NCI-H748 (cell line): Measurements from ENCODE around the gene EPHA2.
"Not testable (repeated sequence)": the region's sequence is repeated elsewhere in the genome, so short reads cannot be mapped to it uniquely, and the experiment has no call there.

Experiments used
- DNase-seq: peaks from one replicate; lab custom pipeline; 2025; ENCODE audit not compliant: unreplicated experiment; lab: John Stamatoyannopoulos, UW

Gene EPHA2

GRCh38 chr1:16168622-16169360, 12.9 kb upstream of the EPHA2 start:
- DNase-seq, result no peak

DNA sequence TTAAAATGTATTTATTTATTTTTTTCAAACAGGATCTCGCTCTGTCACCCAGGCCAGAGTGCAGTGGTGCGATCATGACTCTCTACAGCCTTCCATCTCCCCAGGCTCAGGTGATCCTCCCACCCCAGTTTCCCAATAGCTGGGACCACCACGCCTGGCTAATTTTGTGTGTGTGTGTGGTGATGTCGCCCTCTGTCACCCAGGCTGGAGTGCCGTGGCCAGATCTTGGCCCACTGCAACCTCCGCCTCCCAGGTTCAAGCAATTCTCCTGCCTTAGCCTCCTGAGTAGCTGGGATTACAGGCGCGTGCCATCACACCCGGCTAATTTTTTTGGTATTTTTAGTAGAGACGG, 12.3 kb upstream of the EPHA2 start:
- DNase-seq, result not testable (repeated sequence)

DNA sequence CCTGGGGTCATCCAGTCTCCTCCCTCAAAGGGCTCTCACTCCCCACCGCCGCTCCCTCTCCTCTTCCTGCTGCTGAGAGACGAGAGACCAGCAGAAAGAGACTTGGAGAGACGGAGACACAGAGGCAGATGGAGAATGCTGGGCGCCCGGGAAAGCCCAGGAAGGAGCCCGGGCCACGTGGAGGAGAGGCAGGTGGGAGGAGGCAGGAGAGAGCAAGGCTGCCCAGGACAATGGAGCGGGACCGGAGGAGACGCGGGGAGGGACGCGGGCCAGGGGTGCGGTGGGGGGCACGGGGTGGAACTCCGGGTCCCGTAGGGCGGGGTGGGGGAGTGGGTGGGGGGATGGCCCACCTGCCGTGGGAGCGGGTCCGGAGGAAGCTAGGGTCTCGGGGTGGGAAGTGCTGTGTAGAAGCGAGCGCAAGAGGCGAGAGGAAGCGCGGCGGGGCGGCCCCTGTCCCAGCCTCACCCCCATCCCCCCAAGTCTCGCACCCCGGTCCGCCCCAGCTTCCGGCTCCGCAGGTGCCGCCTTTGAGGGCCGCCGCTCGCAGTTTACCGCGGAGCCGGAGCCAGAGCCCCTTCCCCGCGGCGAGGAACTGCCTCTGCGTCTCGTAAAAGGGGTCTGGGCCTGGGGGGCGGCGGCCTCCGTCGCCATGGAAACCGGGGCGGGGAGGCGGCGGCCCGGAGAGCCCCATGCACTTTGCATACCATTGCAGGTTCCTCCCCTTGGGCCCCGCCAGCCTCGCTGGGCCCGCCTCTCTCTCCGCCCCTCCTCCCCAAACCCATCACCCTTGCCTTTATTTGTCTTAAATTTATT, 11.7 kb upstream of the EPHA2 start:
- DNase-seq, result no peak

GRCh38 chr1:16166117-16166516, 10.2 kb upstream of the EPHA2 start:
- no peak for DNase-seq

DNA sequence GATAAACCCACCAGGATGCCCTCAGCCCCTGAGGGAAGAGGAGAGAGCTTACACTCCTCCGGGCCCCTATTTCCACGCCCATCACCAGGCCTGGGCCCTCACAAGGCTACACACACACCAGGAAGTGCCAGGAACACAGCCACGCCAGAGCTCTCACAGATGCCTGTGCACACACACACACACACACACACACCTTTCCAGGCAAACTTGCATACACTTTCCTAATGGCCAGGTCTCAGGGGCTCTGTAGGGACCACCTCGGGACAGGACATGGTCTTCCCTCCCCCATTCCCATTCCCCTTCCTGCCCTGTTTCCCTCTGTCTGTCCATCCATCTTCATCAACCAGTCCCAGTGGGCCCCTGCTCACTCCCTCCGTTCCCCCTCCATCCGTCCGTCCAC, 9.7 kb upstream of the EPHA2 start:
- DNase-seq, result no peak

DNA sequence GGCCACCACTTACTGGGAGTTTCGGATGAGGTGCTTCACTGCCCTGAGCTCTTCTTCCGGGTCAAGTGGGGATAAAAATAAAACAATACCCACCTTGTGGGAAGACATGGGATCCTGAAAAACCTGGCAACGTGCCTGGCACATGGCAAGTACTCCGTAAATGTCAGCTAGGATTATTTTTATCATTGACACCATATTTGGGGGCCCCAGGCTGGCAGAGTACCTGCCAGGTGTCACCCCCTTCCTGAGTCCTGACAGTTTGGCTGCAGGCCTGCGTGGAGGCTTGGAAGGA, 9.2 kb upstream of the EPHA2 start:
- no peak for DNase-seq

- DNase-seq, result peak; percentile 91
These were observed 8.6 kb upstream of the EPHA2 start for GRCh38 chr1:16164213-16165072.

DNA sequence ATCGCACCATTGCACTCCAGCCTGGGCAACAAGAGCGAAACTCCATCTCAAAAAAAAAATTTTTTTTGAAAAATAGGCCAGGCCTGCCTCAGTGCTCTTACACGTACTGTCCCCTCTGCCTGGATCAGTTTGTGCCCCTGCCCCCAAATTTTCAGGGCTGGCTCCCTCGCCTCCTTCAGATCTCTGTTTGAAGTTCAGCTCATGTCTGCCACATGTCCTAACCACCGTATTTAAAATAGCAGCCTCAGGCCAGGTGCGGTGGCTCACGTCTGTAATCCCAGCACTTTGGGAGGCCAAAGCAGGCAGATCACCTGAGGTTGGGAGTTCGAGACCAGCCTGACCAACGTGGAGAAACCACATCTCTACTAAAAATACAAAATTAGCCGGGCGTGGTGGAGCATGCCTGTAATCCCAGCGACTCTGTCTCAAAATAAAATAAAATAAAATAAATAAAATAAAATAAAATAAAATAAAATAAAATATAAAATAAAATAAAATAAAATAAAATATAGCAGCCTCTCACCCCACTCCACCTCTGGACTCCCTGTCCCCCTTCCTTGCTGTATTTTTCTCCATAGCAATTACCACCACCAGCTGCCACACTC, 7.8 kb upstream of the EPHA2 start:
- DNase-seq, result not testable (repeated sequence)

- DNase-seq, result no peak
These were observed 6.4 kb upstream of the EPHA2 start for GRCh38 chr1:16162163-16162822.

DNA sequence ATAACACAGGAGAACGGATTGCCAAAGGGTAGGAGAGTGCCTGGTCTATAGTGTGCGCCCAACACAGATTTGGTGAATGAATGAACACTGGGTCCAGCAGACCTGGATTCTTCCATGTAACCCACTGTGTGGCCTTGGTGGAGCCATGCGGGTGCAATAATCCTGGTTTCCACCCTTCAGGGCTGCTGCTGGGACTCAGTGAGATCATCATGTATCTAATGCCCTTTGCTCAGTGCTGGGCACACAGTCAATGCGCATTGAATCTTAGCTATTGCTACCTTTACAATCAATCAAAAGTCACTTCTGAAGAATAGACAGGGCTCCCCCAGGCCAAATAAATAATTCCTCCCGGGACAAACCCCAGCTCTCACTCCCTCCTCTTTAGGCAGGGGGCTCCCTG, 5.8 kb upstream of the EPHA2 start:
- DNase-seq, result no peak

DNA sequence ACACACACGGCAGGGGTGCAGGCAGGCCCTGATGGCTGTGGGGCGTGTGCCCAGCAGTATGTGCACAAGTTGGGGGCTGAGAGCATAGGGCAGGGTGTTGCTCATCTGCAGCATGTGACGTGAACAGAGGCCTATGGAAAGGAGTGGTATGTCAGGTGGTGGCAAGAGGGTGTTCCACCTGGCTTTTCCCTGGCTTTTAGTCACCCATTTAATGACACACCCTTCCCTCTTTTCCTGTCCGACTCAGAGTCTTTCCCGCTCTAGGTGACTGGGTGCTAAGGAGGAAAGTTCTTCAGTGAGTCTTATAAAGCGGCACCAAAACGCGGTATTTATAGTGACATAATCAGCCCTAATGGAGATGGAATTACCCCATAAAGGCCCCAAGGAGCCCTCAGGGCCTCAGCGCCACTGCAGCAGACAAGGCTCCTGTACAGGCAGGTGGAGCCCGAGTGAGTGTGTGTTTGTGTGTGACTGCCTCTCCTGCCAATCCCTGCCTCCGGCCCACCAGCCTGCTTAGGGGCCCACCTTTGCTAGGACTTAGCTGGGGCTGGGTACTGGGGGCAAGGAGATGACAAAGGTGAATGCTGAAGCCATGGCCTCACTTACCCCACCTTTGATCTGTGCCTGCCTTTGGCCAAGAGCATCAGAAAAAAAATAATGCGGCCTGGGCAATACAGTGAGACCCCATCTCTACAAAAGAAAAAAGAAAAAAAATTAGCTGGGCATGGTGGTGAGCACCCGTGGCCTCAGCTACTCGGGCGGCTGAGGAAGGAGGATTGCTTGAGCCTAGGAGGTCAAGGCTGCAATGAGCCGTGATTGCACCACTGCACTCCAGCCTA, 3.3 kb upstream of the EPHA2 start:
- DNase-seq, result no peak

- DNase-seq, result no peak
These were observed 2.2 kb upstream of the EPHA2 start for GRCh38 chr1:16158025-16158424.

GRCh38 chr1:16156848-16157495, 1.1 kb upstream of the EPHA2 start:
- no peak for DNase-seq

DNA sequence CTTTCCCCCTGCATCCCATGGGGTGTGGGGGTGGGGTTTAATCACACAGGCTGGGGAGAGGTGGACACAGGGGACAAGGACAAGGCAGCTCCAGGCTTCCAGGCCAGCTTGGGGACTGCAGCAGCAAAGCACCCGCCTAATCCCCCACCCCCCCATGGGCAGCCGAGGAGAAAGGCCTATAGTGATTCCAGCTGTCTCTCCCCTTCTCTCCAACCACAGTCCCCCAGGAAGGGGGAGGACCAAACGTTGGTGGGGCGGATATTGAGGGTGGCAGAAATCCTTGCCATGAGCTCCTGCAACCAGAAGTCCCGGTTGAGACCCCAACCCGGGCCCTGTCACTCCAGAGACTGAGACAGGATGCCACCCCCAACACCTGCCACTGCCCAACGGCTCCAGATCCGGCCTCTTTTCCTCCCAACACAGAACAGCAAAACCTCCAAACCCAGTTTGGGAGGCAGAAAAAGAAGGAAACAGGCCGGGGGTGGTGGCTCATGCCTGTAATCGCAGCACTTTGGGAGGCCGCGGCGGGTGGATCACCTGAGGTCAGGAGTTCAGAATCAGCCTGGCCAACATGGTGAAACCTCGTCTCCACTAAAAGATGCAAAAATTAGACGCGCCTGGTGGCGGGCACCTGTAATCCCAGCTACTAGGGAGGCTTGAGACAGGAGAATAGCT, 1.7 kb downstream of the EPHA2 start:
- no peak for DNase-seq

- DNase-seq, result no peak
These were observed 2.5 kb downstream of the EPHA2 start for GRCh38 chr1:16153096-16153998.

- DNase-seq, result no peak
These were observed 3.3 kb downstream of the EPHA2 start for GRCh38 chr1:16152481-16153087.

DNA sequence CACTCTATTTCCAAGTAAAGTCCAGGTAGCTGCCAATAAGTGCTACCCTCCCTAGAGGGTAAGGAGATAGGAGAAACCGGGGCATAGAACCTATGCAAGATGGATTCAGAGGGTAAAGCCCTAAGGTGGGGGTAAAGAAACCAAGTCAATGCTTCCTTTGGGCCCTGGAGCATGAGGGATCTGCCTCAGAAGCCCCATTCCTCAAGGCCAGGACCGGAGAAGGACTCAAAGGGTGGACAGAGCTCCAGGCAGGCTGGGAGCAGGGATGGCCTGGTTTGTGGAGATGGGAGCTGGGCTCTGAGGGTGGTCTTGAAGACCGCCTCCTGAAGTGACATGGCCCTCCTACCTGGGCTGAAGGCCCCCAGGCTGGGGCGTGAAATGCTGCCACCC, 3.9 kb downstream of the EPHA2 start:
- no peak for DNase-seq
